Thyroid gland (tissue), 4 donors: Measurements from ENCODE around the gene PEX10.

Experiments used
- CTCF ChIP-seq, 6 experiments: fragments of 200-600 bp in 3 of 6; fragments of 450-650 bp in 3 of 6; sonication (generic) in 3 of 6; IDR thresholded peaks; one replicate each; pipeline ENCODE4 v1.5.1; 2016 to 2019; ENCODE audit warnings: antibody characterized with exemption in 6 of 6, mild to moderate bottlenecking in 2 of 6, inconsistent platforms in 1 of 6, moderate library complexity in 1 of 6
- POLR2A ChIP-seq, 2 donors: fragments of 450-650 bp; IDR thresholded peaks; one replicate each; pipeline ENCODE4 v1.6.1; 2017; ENCODE audit warnings: antibody characterized with exemption in 2 of 2, mild to moderate bottlenecking in 2 of 2, moderate library complexity in 1 of 2

GRCh38 chr1:2431103-2431502 is 18.7 kb upstream of the PEX10 start:
- TF ChIP-seq CTCF (IDR thresholded peaks at IDR 0.05): no peak
- TF ChIP-seq POLR2A (IDR thresholded peaks at IDR 0.05): no peak
